Keratinocyte (primary cell): ENCODE measurements around the gene ZSCAN2. TPM values are rescaled to one million over a fixed set of nuclear protein-coding genes. Genes with fewer than 3 reads are reported as not detected.

Experiments used
- DNase-seq: peaks from one replicate; pipeline ENCODE4 v3.0.0-alpha.2; 2011; ENCODE audit warnings: low read depth, missing footprints, low spot score
- FAIRE-seq: peaks from 2 replicates; lab custom pipeline; 2011; peaks lifted over from hg19 to GRCh38; lab: Jason Lieb, UNC
- H2AFZ ChIP-seq: 2 replicates; pipeline ENCODE4 v1.6.0; 2012; ENCODE audit warnings: low read length, control low read depth, inconsistent platforms; ENCODE audit not compliant: control insufficient read depth
- H3K27ac ChIP-seq: 2 replicates; pipeline ENCODE4 v1.5.1; 2011; ENCODE audit warnings: low read length; ENCODE audit not compliant: control insufficient read depth, insufficient read depth
- H3K27me3 ChIP-seq: 3 replicates; pipeline ENCODE4 v1.6.0; 2011; ENCODE audit warnings: low read length; ENCODE audit not compliant: control insufficient read depth, insufficient read depth; ENCODE audit errors: extremely low read depth
- H3K36me3 ChIP-seq, 2 experiments: 2 replicates in 1 of 2; 3 replicates in 1 of 2; pipeline ENCODE4 v1.5.1; 2011; ENCODE audit warnings: low read length in 2 of 2, mild to moderate bottlenecking in 1 of 2; ENCODE audit not compliant: control insufficient read depth in 2 of 2, insufficient read depth in 2 of 2; ENCODE audit errors: extremely low read depth in 1 of 2
- H3K4me1 ChIP-seq: 3 replicates; pipeline ENCODE4 v1.5.1; 2011; ENCODE audit warnings: low read length; ENCODE audit not compliant: control insufficient read depth, insufficient read depth; ENCODE audit errors: extremely low read depth
- H3K4me2 ChIP-seq: 3 replicates; pipeline ENCODE4 v1.6.0; 2011; ENCODE audit warnings: low read depth, low read length; ENCODE audit not compliant: control insufficient read depth, insufficient read depth; ENCODE audit errors: extremely low read depth
- H3K4me3 ChIP-seq, 3 experiments: fragments of 200-600 bp in 1 of 3; sonication (generic) in 1 of 3; 2 replicates in 2 of 3; 3 replicates in 1 of 3; pipeline ENCODE4 v1.5.1; 2011 to 2016; ENCODE audit warnings: low read length in 3 of 3, mild to moderate bottlenecking in 3 of 3, control low read depth in 2 of 3, inconsistent platforms in 1 of 3, low read depth in 1 of 3, mixed read lengths in 1 of 3, mixed run types in 1 of 3, moderate library complexity in 1 of 3; ENCODE audit not compliant: control insufficient read depth in 2 of 3, insufficient read depth in 2 of 3; ENCODE audit errors: extremely low read depth in 1 of 3
- H3K79me2 ChIP-seq: 2 replicates; pipeline ENCODE4 v1.6.0; 2012; ENCODE audit warnings: low read length; ENCODE audit not compliant: control insufficient read depth, insufficient read depth
- H3K9ac ChIP-seq: 3 replicates; pipeline ENCODE4 v1.6.0; 2011; ENCODE audit warnings: low read length; ENCODE audit not compliant: control insufficient read depth, insufficient read depth; ENCODE audit errors: extremely low read depth
- H3K9me1 ChIP-seq: 3 replicates; pipeline ENCODE4 v1.6.0; 2011; ENCODE audit warnings: low read length; ENCODE audit not compliant: control insufficient read depth, insufficient read depth; ENCODE audit errors: extremely low read depth
- H3K9me3 ChIP-seq: 2 replicates; pipeline ENCODE4 v1.5.1; 2012; ENCODE audit warnings: low read depth, low read length; ENCODE audit not compliant: control insufficient read depth
- H4K20me1 ChIP-seq: 3 replicates; pipeline ENCODE4 v1.6.0; 2011; ENCODE audit warnings: low read length; ENCODE audit not compliant: control insufficient read depth, insufficient read depth; ENCODE audit errors: extremely low read depth
- CTCF ChIP-seq, 3 experiments: IDR thresholded peaks in 1 of 3; conservative IDR thresholded peaks in 1 of 3; optimal IDR thresholded peaks in 1 of 3; 2 replicates in 2 of 3; 3 replicates in 1 of 3; pipeline versions ENCODE3 to v1.5.1; 2011; ENCODE audit warnings: low read length in 3 of 3, mild to moderate bottlenecking in 3 of 3, moderate library complexity in 2 of 3, control low read depth in 1 of 3, inconsistent platforms in 1 of 3; ENCODE audit not compliant: insufficient read depth in 2 of 3; ENCODE audit errors: extremely low read depth in 1 of 3
- EZH2 ChIP-seq: IDR thresholded peaks from one replicate; pipeline ENCODE4 v1.6.1; 2012; ENCODE audit warnings: inconsistent platforms, mild to moderate bottlenecking, low read length, moderate library complexity
- dilution Hi-C: fragments of 300-500 bp; cut with MboI; formaldehyde crosslinking; loops from one replicate; pipeline ENCODE4 v1.7.0; 2020; ENCODE audit warnings: low sequenced_read_pairs; ENCODE audit not compliant: extremely low pct_ligation_motif_present
- polyA plus RNA-seq, 5 experiments: library from polyadenylated mRNA; depleted of rRNA in 3 of 5; stranded (reverse) in 3 of 5; stranded (forward) in 1 of 5; unstranded in 1 of 5; fragments of >200 nt; gene quantifications; 1 replicate in 1 of 5; 2 replicates in 3 of 5; 3 replicates in 1 of 5; pipeline versions ENCODE4 v1.2.1 to v1.2.3, GENCODE V29; 2011 to 2012; ENCODE audit warnings: missing spikeins in 2 of 5, low read depth in 1 of 5, low replicate concordance in 1 of 5

The ZSCAN2 gene
- polyA plus RNA-seq, 1 donor (not counting 4 experiments of a cell fraction or from before 2014, with no cell fraction given): 3.7 TPM

DNA sequence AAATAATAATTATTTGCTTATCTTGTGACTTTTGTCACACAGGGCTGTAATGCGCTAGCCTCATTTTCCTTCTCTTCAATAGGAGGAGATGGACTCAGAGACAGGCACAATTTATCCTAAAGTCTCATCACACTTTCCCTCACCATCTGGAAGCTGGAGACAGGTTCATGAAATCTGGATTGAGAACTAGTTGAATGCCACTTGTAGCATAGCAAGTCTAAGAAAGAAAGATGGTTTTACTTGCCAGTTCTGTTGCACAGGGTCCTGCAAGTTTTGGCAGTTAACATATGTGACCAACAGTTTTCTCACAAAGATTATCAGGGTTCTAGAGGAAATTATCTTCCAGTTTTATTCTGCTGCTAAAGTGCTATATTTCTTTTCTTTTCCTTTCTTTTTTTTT lies 9.0 kb upstream of the ZSCAN2 start:
- Histone ChIP-seq H3K9ac (no peak overlapping the region), H3K36me3 (no peaks in the 10 kb centered on the region), H3K27ac (no peak overlapping the region), H3K9me3 (no peaks in the 10 kb centered on the region), H3K4me1 (peaks cover 14% of the 10 kb centered on the region), H3K4me3 (no peak overlapping the region), H3K4me2 (no peak overlapping the region), H3K9me1 (no peaks in the 10 kb centered on the region), H3K27me3 (no peaks in the 10 kb centered on the region), H3K79me2 (no peaks in the 10 kb centered on the region), H4K20me1 (no peaks in the 10 kb centered on the region), H2AFZ (no peak overlapping the region)
- TF ChIP-seq EZH2: no peak
- no peak for TF ChIP-seq CTCF (optimal IDR thresholded peaks at IDR 0.05 in 1 of 3, IDR thresholded peaks at IDR 0.05 in 1 of 3, conservative IDR thresholded peaks at IDR 0.05 in 1 of 3; ENCODE audit: extremely low read depth in 1 of 3, insufficient read depth in 2 of 3, low read length in 3 of 3)
- dilution Hi-C loops: no loop called here
- DNase-seq: no peak
- no peak for FAIRE-seq

DNA sequence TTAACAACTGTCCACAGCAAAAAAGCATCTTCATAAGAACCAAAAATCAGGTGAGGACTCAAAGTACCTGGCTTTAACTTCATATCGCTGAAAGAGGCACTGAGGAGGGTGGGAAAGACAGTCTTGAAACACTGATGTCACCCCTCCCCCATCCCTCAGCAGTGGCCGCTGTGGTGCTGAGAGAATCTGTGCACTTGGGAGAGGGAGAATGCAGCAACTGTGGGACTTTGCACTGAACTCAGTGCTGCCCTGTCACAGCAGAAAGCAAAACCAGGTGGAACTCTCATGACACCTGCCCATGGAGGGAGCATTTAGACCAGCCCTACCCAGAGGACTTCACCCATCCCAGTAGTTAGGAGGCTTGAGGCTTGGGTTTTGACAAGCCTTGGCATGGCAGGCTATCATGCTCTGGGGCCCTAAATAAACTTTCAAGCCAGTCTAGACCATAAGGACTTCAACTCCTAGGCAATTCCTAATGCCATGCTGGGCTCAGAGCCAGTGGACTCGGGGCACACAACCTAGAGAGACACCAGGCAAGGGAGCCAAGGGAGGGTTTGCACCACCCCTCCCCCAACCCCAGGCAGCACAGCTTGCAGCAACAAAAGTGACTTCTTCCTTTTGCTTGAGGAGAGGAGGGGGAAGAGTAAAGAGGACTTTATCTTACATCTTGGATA lies 6.1 kb upstream of the ZSCAN2 start:
- DNase-seq (no peak), FAIRE-seq (no peak)
- TF ChIP-seq EZH2 (no peak), CTCF (optimal IDR thresholded peaks at IDR 0.05 in 1 of 3, IDR thresholded peaks at IDR 0.05 in 1 of 3, conservative IDR thresholded peaks at IDR 0.05 in 1 of 3; ENCODE audit: extremely low read depth in 1 of 3, insufficient read depth in 2 of 3, low read length in 3 of 3) (no peak)
- no peak overlapping the region for H3K4me2 ChIP-seq
- H3K9ac ChIP-seq: no peak overlapping the region
- H2AFZ ChIP-seq: no peak overlapping the region
- H3K4me3 ChIP-seq: no peak overlapping the region
- H3K79me2 ChIP-seq: no peaks in the 10 kb centered on the region
- H3K9me1 ChIP-seq: no peaks in the 10 kb centered on the region
- no peak overlapping the region for H3K27ac ChIP-seq
- H3K4me1 ChIP-seq: no peaks in the 10 kb centered on the region
- dilution Hi-C loops: no loop called here
- H4K20me1 ChIP-seq: no peaks in the 10 kb centered on the region
- H3K27me3 ChIP-seq: no peaks in the 10 kb centered on the region
- H3K9me3 ChIP-seq: no peaks in the 10 kb centered on the region
- H3K36me3 ChIP-seq: no peaks in the 10 kb centered on the region
